HEK293 (cell line): ENCODE data around the gene GABRR1.
A peak's percentile ranks its signal among the peaks of the same experiment; 100 is the strongest.

Experiments
- CTCF ChIA-PET: fragments of 350-600 bp; formaldehyde crosslinking; extraction: SDS; loops from one replicate; lab custom pipeline; 2021; ENCODE audit warnings: antibody characterized with exemption; lab: Yijun Ruan, JAX
- POLR2A ChIA-PET: fragments of 300-600 bp; formaldehyde crosslinking; extraction: SDS; loops from one replicate; lab custom pipeline; 2020; ENCODE audit warnings: antibody characterized with exemption, inconsistent platforms; lab: Yijun Ruan, JAX
- H3K27ac ChIP-seq: fragments of 200-500 bp; sonication (Bioruptor generic); 2 replicates; pipeline ENCODE4 v1.5.1; 2014; ENCODE audit warnings: low read depth, low read length, control low read depth, inconsistent platforms; ENCODE audit errors: extremely low read depth
- H3K36me3 ChIP-seq, 2 experiments: fragments of 200-500 bp in 1 of 2; sonication (Bioruptor generic) in 1 of 2; 1 replicate in 1 of 2; 2 replicates in 1 of 2; pipeline ENCODE4 v1.5.1; 2014 to 2017; ENCODE audit warnings: inconsistent platforms in 2 of 2, low read length in 2 of 2; ENCODE audit not compliant: control insufficient read depth in 2 of 2, insufficient read depth in 1 of 2
- H3K4me1 ChIP-seq: fragments of 200-500 bp; sonication (Bioruptor generic); 2 replicates; pipeline ENCODE4 v1.5.1; 2014; ENCODE audit warnings: mild to moderate bottlenecking, low read length, inconsistent platforms; ENCODE audit not compliant: control insufficient read depth, insufficient read depth
- H3K4me3 ChIP-seq: 2 replicates; pipeline ENCODE4 v1.5.1; 2011; ENCODE audit warnings: low read depth, mild to moderate bottlenecking, control low read depth, low read length, moderate library complexity
- H3K9me3 ChIP-seq: fragments of 200-500 bp; sonication (Bioruptor generic); 2 replicates; pipeline ENCODE4 v1.5.1; 2014; ENCODE audit warnings: low read depth, low read length, inconsistent platforms; ENCODE audit not compliant: control insufficient read depth, insufficient read depth
- BCL6B ChIP-seq: fragments of 450-650 bp; formaldehyde crosslinking; IDR thresholded peaks from 2 replicates; pipeline ENCODE4 v1.5.1; 2017; ENCODE audit warnings: missing biosample characterization, missing genetic modification characterization
- FEZF1 ChIP-seq: fragments of 450-650 bp; formaldehyde crosslinking; IDR thresholded peaks from 2 replicates; pipeline ENCODE4 v1.5.1; 2016; ENCODE audit warnings: missing biosample characterization, missing genetic modification characterization
- GFI1B ChIP-seq: fragments of 450-650 bp; formaldehyde crosslinking; IDR thresholded peaks from 2 replicates; pipeline ENCODE4 v1.5.1; 2016; ENCODE audit warnings: missing biosample characterization, missing genetic modification characterization
- GLI2 ChIP-seq: fragments of 450-650 bp; formaldehyde crosslinking; IDR thresholded peaks from 2 replicates; pipeline ENCODE4; 2017; ENCODE audit warnings: missing biosample characterization, missing genetic modification characterization, low read depth, borderline replicate concordance
- HOXD13 ChIP-seq: sonication (generic); formaldehyde crosslinking; IDR thresholded peaks from 2 replicates; pipeline ENCODE4 v1.8.0; 2022; ENCODE audit warnings: missing genetic modification reagents, borderline replicate concordance
- IKZF3 ChIP-seq: fragments of 450-650 bp; IDR thresholded peaks from 2 replicates; pipeline ENCODE4 v1.5.0; 2018; ENCODE audit warnings: missing biosample characterization, mild to moderate bottlenecking, missing genetic modification characterization, moderate library complexity
- KLF10 ChIP-seq: fragments of 450-650 bp; IDR thresholded peaks from 2 replicates; pipeline ENCODE4 v1.5.1; 2018; ENCODE audit warnings: missing biosample characterization, mild to moderate bottlenecking, missing genetic modification characterization
- KLF8 ChIP-seq: fragments of 450-650 bp; formaldehyde crosslinking; IDR thresholded peaks from 2 replicates; pipeline ENCODE4 v1.5.1; 2016; ENCODE audit warnings: missing biosample characterization, missing genetic modification characterization
- MZF1 ChIP-seq: fragments of 450-650 bp; formaldehyde crosslinking; IDR thresholded peaks from 2 replicates; pipeline ENCODE4 v1.5.1; 2017; ENCODE audit warnings: missing biosample characterization, missing genetic modification characterization, borderline replicate concordance
- OSR2 ChIP-seq: fragments of 450-650 bp; formaldehyde crosslinking; IDR thresholded peaks from 2 replicates; pipeline ENCODE4 v1.5.1; 2016; ENCODE audit warnings: missing biosample characterization, missing genetic modification characterization
- PRDM6 ChIP-seq: fragments of 450-650 bp; formaldehyde crosslinking; IDR thresholded peaks from 2 replicates; pipeline ENCODE4 v1.5.1; 2017; ENCODE audit warnings: missing biosample characterization, missing genetic modification characterization
- WT1 ChIP-seq: fragments of 450-650 bp; formaldehyde crosslinking; IDR thresholded peaks from 2 replicates; pipeline ENCODE4 v1.5.1; 2016; ENCODE audit warnings: missing biosample characterization, missing genetic modification characterization
- ZBTB17 ChIP-seq: fragments of 450-650 bp; formaldehyde crosslinking; IDR thresholded peaks from 2 replicates; pipeline ENCODE4 v1.5.1; 2016; ENCODE audit warnings: missing biosample characterization, missing genetic modification characterization
- ZBTB44 ChIP-seq: fragments of 450-650 bp; IDR thresholded peaks from 2 replicates; pipeline ENCODE4 v1.5.1; 2018; ENCODE audit warnings: missing biosample characterization, mild to moderate bottlenecking, missing genetic modification characterization
- ZEB2 ChIP-seq: fragments of 450-650 bp; formaldehyde crosslinking; IDR thresholded peaks from 2 replicates; pipeline ENCODE4 v1.5.1; 2016; ENCODE audit warnings: missing biosample characterization, missing genetic modification characterization
- ZNF10 ChIP-seq: fragments of 450-650 bp; formaldehyde crosslinking; IDR thresholded peaks from 2 replicates; pipeline ENCODE4 v1.5.1; 2017; ENCODE audit warnings: missing biosample characterization, missing genetic modification characterization
- ZNF366 ChIP-seq: fragments of 450-650 bp; formaldehyde crosslinking; conservative IDR thresholded peaks from 2 replicates; pipeline ENCODE4 v1.5.1; 2016; ENCODE audit warnings: missing biosample characterization, missing genetic modification characterization
- ZNF560 ChIP-seq: fragments of 450-650 bp; formaldehyde crosslinking; IDR thresholded peaks from 2 replicates; pipeline ENCODE4 v1.5.1; 2017; ENCODE audit warnings: missing biosample characterization, missing genetic modification characterization, borderline replicate concordance
- ZNF571 ChIP-seq: fragments of 450-650 bp; formaldehyde crosslinking; IDR thresholded peaks from 2 replicates; pipeline ENCODE4 v1.5.0; 2017; ENCODE audit warnings: missing biosample characterization, missing genetic modification characterization
- ZNF623 ChIP-seq: fragments of 450-650 bp; formaldehyde crosslinking; IDR thresholded peaks from 2 replicates; pipeline ENCODE4 v1.5.1; 2016; ENCODE audit warnings: missing biosample characterization, missing genetic modification characterization
- ZNF629 ChIP-seq: fragments of 450-650 bp; formaldehyde crosslinking; IDR thresholded peaks from 2 replicates; pipeline ENCODE4 v1.5.1; 2017; ENCODE audit warnings: missing biosample characterization, missing genetic modification characterization
- ZNF843 ChIP-seq: fragments of 450-650 bp; formaldehyde crosslinking; IDR thresholded peaks from 2 replicates; pipeline ENCODE4 v1.5.1; 2016; ENCODE audit warnings: missing biosample characterization, missing genetic modification characterization
- ZSCAN30 ChIP-seq: fragments of 450-650 bp; IDR thresholded peaks from 2 replicates; pipeline ENCODE4 v1.5.1; 2018; ENCODE audit warnings: missing biosample characterization, mild to moderate bottlenecking, missing genetic modification characterization, moderate library complexity
- ZXDB ChIP-seq: fragments of 450-650 bp; formaldehyde crosslinking; IDR thresholded peaks from 2 replicates; pipeline ENCODE4 v1.5.1; 2016; ENCODE audit warnings: missing biosample characterization, missing genetic modification characterization
- TF ChIP-seq, protein P1 (sequence below): fragments of 450-650 bp; formaldehyde crosslinking; IDR thresholded peaks from 2 replicates; pipeline ENCODE4 v1.5.1; 2017; ENCODE audit warnings: missing biosample characterization, missing genetic modification characterization
- TF ChIP-seq, protein P2 (sequence below): fragments of 450-650 bp; formaldehyde crosslinking; IDR thresholded peaks from 2 replicates; pipeline ENCODE4 v1.5.1; 2016; ENCODE audit warnings: missing biosample characterization, missing genetic modification characterization, borderline replicate concordance

The GABRR1 gene

GRCh38 chr6:89138173-89138572 is 79.0 kb downstream of the GABRR1 start:
- POLR2A ChIA-PET: interaction anchor here (2.6 to 2.9 kb wide), 2 partner anchors 10 to 58 kb away, joined by 7 to 24 read pairs; partner anchors contain the start of gene PNRC1
- H3K27ac ChIP-seq: no peak overlapping the region
- TF ChIP-seq MZF1 (tag by site-specific recombination) (no peak), OSR2 (tag by site-specific recombination) (peak; percentile 51; the same call in 1 of the 2 replicates), ZNF629 (peak; percentile 45; the same call in 1 of the 2 replicates), PRDM6 (tag by site-specific recombination) (peak; percentile 77), ZXDB (tag by site-specific recombination) (peak; percentile 62; the same call in 1 of the 2 replicates), FEZF1 (peak; percentile 83), ZNF843 (tag by site-specific recombination) (peak; percentile 65), ZBTB17 (tag by site-specific recombination) (0 out of 2 replicates have a peak, but pooled peaks have one; percentile 23), IKZF3 (0 out of 2 replicates have a peak, but pooled peaks have one; percentile 34), ZBTB44 (tag by site-specific recombination) (peak; percentile 84), ZSCAN30 (tag by site-specific recombination) (peak; percentile 55; the same call in 1 of the 2 replicates), GLI2 (tag by site-specific recombination) (peak; percentile 45; the same call in 1 of the 2 replicates), GFI1B (no peak), ZNF366 (tag by site-specific recombination) (0 out of 2 replicates have a peak, but pooled peaks have one; percentile 17), KLF8 (tag by site-specific recombination) (peak; percentile 50; the same call in 1 of the 2 replicates), KLF10 (tag by site-specific recombination) (0 out of 2 replicates have a peak, but pooled peaks have one; percentile 41), ZNF10 (tag by site-specific recombination) (peak; percentile 53; the same call in 1 of the 2 replicates), BCL6B (tag by site-specific recombination) (peak; percentile 96), ZNF623 (tag by site-specific recombination) (no peak), WT1 (tag by site-specific recombination) (peak; percentile 75), ZNF571 (tag by site-specific recombination) (no peak), ZNF560 (tag by site-specific recombination) (no peak), HOXD13 (no peak), ZEB2 (tag by site-specific recombination) (0 out of 2 replicates have a peak, but pooled peaks have one; percentile 53)
- TF ChIP-seq, protein P1, sequence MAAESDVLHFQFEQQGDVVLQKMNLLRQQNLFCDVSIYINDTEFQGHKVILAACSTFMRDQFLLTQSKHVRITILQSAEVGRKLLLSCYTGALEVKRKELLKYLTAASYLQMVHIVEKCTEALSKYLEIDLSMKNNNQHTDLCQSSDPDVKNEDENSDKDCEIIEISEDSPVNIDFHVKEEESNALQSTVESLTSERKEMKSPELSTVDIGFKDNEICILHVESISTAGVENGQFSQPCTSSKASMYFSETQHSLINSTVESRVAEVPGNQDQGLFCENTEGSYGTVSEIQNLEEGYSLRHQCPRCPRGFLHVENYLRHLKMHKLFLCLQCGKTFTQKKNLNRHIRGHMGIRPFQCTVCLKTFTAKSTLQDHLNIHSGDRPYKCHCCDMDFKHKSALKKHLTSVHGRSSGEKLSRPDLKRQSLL (tag by site-specific recombination): peak; percentile 24; the same call in 1 of the 2 replicates
- TF ChIP-seq, protein P2, sequence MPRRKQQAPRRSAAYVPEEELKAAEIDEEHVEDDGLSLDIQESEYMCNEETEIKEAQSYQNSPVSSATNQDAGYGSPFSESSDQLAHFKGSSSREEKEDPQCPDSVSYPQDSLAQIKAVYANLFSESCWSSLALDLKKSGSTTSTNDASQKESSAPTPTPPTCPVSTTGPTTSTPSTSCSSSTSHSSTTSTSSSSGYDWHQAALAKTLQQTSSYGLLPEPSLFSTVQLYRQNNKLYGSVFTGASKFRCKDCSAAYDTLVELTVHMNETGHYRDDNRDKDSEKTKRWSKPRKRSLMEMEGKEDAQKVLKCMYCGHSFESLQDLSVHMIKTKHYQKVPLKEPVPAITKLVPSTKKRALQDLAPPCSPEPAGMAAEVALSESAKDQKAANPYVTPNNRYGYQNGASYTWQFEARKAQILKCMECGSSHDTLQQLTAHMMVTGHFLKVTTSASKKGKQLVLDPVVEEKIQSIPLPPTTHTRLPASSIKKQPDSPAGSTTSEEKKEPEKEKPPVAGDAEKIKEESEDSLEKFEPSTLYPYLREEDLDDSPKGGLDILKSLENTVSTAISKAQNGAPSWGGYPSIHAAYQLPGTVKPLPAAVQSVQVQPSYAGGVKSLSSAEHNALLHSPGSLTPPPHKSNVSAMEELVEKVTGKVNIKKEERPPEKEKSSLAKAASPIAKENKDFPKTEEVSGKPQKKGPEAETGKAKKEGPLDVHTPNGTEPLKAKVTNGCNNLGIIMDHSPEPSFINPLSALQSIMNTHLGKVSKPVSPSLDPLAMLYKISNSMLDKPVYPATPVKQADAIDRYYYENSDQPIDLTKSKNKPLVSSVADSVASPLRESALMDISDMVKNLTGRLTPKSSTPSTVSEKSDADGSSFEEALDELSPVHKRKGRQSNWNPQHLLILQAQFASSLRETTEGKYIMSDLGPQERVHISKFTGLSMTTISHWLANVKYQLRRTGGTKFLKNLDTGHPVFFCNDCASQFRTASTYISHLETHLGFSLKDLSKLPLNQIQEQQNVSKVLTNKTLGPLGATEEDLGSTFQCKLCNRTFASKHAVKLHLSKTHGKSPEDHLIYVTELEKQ (tag by site-specific recombination): 0 out of 2 replicates have a peak, but pooled peaks have one; percentile 12
- TF ChIP-seq, all 188 proteins: peak for 20
- Histone ChIP-seq H3K9me3 (no peaks in the 10 kb centered on the region), H3K36me3 (no peaks in the 10 kb centered on the region), H3K4me1 (peaks cover 27% of the 10 kb centered on the region), H3K4me3 (no peak overlapping the region)
- CTCF ChIA-PET: interaction anchor here (0.6 to 5.7 kb wide), 4 partner anchors 15 to 155 kb away, joined by 3 to 26 read pairs (median 18); no protein-coding TSS in a partner anchor
